HL-60 (cell line): ENCODE results near the gene MOB2.

Experiments
- DNase-seq, 2 experiments: peaks; one replicate each; pipeline ENCODE4 v3.0.0-alpha.2; 2010 to 2020; ENCODE audit warnings: low read depth in 1 of 2, low spot score in 1 of 2
- H3K27ac ChIP-seq: fragments of 250-450 bp; sonication (Bioruptor Pico); replicated peaks from 2 replicates; pipeline ENCODE4 v1.5.1; 2020; ENCODE audit warnings: mild to moderate bottlenecking, moderate library complexity
- H3K27me3 ChIP-seq: fragments of 250-450 bp; sonication (Bioruptor Pico); 2 replicates; pipeline ENCODE4 v1.5.1; 2021; ENCODE audit warnings: mild to moderate bottlenecking, moderate library complexity; ENCODE audit not compliant: insufficient read depth, poor library complexity, severe bottlenecking
- H3K4me3 ChIP-seq: replicated peaks from 2 replicates; pipeline ENCODE4 v1.5.1; 2011; ENCODE audit warnings: mild to moderate bottlenecking, control low read depth, low read length; ENCODE audit not compliant: insufficient read depth
- CTCF ChIP-seq: IDR thresholded peaks from one replicate; pipeline ENCODE4 v1.5.1; 2011; ENCODE audit warnings: low read length, control low read depth, inconsistent platforms; ENCODE audit not compliant: insufficient read depth
- GABPA ChIP-seq: IDR thresholded peaks from 2 replicates; pipeline ENCODE4 v1.6.1; 2012; ENCODE audit warnings: low read depth
- POLR2AphosphoS5 ChIP-seq: IDR thresholded peaks from 2 replicates; pipeline ENCODE4 v1.6.1; 2012; ENCODE audit warnings: low read depth
- SPI1 ChIP-seq: IDR thresholded peaks from 2 replicates; pipeline ENCODE4 v1.6.1; 2012; ENCODE audit warnings: low read depth, mild to moderate bottlenecking, borderline replicate concordance
- TF ChIP-seq, protein P1 (sequence below): IDR thresholded peaks from 2 replicates; pipeline ENCODE4 v1.6.1; 2012; ENCODE audit warnings: low read depth; ENCODE audit not compliant: insufficient replicate concordance

Gene MOB2

GRCh38 chr11:1449490-1450243 is 36.9 kb downstream of the MOB2 start:
- H3K4me3 ChIP-seq, result no peak overlapping the region
- H3K27ac ChIP-seq, result no peak overlapping the region
- H3K27me3 ChIP-seq, result no peaks in the 10 kb centered on the region
- TF ChIP-seq SPI1 (no peak), CTCF (no peak)
- DNase-seq, result no peak

GRCh38 chr11:1448882-1449281 is 37.7 kb downstream of the MOB2 start:
- Histone ChIP-seq H3K4me3 (no peak overlapping the region), H3K27me3 (no peaks in the 10 kb centered on the region), H3K27ac (no peak overlapping the region)
- no peak for TF ChIP-seq CTCF
- TF ChIP-seq SPI1, result no peak
- TF ChIP-seq POLR2AphosphoS5, result no peak
- TF ChIP-seq GABPA, result no peak
- TF ChIP-seq, protein P1, sequence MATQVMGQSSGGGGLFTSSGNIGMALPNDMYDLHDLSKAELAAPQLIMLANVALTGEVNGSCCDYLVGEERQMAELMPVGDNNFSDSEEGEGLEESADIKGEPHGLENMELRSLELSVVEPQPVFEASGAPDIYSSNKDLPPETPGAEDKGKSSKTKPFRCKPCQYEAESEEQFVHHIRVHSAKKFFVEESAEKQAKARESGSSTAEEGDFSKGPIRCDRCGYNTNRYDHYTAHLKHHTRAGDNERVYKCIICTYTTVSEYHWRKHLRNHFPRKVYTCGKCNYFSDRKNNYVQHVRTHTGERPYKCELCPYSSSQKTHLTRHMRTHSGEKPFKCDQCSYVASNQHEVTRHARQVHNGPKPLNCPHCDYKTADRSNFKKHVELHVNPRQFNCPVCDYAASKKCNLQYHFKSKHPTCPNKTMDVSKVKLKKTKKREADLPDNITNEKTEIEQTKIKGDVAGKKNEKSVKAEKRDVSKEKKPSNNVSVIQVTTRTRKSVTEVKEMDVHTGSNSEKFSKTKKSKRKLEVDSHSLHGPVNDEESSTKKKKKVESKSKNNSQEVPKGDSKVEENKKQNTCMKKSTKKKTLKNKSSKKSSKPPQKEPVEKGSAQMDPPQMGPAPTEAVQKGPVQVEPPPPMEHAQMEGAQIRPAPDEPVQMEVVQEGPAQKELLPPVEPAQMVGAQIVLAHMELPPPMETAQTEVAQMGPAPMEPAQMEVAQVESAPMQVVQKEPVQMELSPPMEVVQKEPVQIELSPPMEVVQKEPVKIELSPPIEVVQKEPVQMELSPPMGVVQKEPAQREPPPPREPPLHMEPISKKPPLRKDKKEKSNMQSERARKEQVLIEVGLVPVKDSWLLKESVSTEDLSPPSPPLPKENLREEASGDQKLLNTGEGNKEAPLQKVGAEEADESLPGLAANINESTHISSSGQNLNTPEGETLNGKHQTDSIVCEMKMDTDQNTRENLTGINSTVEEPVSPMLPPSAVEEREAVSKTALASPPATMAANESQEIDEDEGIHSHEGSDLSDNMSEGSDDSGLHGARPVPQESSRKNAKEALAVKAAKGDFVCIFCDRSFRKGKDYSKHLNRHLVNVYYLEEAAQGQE, result no peak
- peak in 1 of 2 experiments; percentile 35 for DNase-seq

- Histone ChIP-seq H3K27ac (no peak overlapping the region), H3K4me3 (no peak overlapping the region), H3K27me3 (no peaks in the 10 kb centered on the region)
- no peak for DNase-seq
- TF ChIP-seq, protein P1, result no peak
- TF ChIP-seq SPI1, result no peak
- TF ChIP-seq CTCF, result no peak
- TF ChIP-seq GABPA, result no peak
- TF ChIP-seq POLR2AphosphoS5, result no peak
Observed at GRCh38 chr11:1447845-1448825, 38.4 kb downstream of the MOB2 start.
